ENCODE measurements around the gene IFT88. TPM values are rescaled to one million over a fixed set of nuclear protein-coding genes. Genes with fewer than 3 reads are reported as not detected.

IFT88 gene
- polyA plus RNA-seq, 3 donors = 2.9 to 4.5 (median 4.1) TPM

DNA sequence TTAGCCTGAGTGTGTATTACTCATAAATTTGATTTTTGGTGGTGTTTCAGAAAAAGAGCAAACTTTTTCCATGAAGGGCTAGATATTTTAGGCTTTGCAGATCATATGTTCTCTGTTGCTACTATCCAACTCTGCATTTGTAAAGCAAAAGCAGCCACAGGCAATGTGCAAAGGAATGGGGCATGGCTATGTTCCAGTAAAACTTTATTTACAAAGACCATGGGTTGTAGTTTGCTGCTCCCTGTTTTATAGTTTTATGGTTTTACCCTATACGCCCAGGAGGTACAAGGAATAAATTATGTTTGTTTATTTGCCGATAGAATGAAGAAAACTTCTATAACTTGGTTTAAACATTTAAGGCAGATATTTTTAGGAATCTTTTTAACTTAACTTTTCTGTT is 23.6 kb downstream of the IFT88 start:
- H3K4me2 ChIP-seq (replicated peaks; ENCODE audit: extremely low read depth, low read length, poor library complexity, severe bottlenecking) = no peak overlapping the region
- DNase-seq = no peak
- intact Hi-C loops (cut with micrococcal nuclease) = no loop called here
- Mint-ChIP-seq H3K36me3 (peaks cover 13 to 18% of the 10 kb centered on the region in 2 donors), H3K4me3 (no peak overlapping the region), H3K9me3 (peaks cover 0 to 6% (median 1%) of the 10 kb centered on the region in 7 donors), H3K27ac (no peak overlapping the region), H3K27me3 (ENCODE audit: low read depth in 3 of 3) (peaks cover 0 to 1% (median 0%) of the 10 kb centered on the region in 3 donors), H3K4me1 (no peaks in the 10 kb centered on the region)
- H3K27me3 ChIP-seq (ENCODE audit: control insufficient read depth in 2 of 2, insufficient read depth in 2 of 2, low read length in 2 of 2) = no peaks in the 10 kb centered on the region
- peaks cover 0 to 3% of the 10 kb centered on the region in 2 donors for H3K36me3 ChIP-seq (replicated peaks in 1 of 2; ENCODE audit: control insufficient read depth in 1 of 2, insufficient read depth in 2 of 2, low read length in 2 of 2)
- H3K4me1 ChIP-seq (ENCODE audit: control insufficient read depth in 1 of 2, insufficient read depth in 2 of 2, low read length in 2 of 2) = no peaks in the 10 kb centered on the region
- WGBS (ENCODE audit: insufficient coverage) = no CpG with 5 or more reads among the region's 2 CpGs
- no peaks in the 10 kb centered on the region for H3K79me2 ChIP-seq (ENCODE audit: insufficient read depth, low read length)
- no peak overlapping the region for H2AFZ ChIP-seq (ENCODE audit: insufficient read depth, low read depth, low read length, poor library complexity, severe bottlenecking)
- TF ChIP-seq, protein P1, sequence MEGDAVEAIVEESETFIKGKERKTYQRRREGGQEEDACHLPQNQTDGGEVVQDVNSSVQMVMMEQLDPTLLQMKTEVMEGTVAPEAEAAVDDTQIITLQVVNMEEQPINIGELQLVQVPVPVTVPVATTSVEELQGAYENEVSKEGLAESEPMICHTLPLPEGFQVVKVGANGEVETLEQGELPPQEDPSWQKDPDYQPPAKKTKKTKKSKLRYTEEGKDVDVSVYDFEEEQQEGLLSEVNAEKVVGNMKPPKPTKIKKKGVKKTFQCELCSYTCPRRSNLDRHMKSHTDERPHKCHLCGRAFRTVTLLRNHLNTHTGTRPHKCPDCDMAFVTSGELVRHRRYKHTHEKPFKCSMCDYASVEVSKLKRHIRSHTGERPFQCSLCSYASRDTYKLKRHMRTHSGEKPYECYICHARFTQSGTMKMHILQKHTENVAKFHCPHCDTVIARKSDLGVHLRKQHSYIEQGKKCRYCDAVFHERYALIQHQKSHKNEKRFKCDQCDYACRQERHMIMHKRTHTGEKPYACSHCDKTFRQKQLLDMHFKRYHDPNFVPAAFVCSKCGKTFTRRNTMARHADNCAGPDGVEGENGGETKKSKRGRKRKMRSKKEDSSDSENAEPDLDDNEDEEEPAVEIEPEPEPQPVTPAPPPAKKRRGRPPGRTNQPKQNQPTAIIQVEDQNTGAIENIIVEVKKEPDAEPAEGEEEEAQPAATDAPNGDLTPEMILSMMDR (IDR thresholded peaks at IDR 0.05) = no peak
- H3K4me3 ChIP-seq (replicated peaks in 1 of 3; ENCODE audit: low read depth in 2 of 3, low read length in 3 of 3) = no peak overlapping the region
- H3K9me3 ChIP-seq (replicated peaks in 1 of 2; ENCODE audit: control insufficient read depth in 1 of 2, insufficient read depth in 1 of 2, low read length in 2 of 2) = peaks cover under 1 to 3% of the 10 kb centered on the region in 2 donors
- H3K9ac ChIP-seq (ENCODE audit: insufficient read depth, low read length, poor library complexity, severe bottlenecking) = no peak overlapping the region
- no peaks in the 10 kb centered on the region for H4K20me1 ChIP-seq (ENCODE audit: insufficient read depth, low read length)
- no peak overlapping the region for H3K27ac ChIP-seq (ENCODE audit: low read depth in 1 of 2, low read length in 2 of 2)

DNA sequence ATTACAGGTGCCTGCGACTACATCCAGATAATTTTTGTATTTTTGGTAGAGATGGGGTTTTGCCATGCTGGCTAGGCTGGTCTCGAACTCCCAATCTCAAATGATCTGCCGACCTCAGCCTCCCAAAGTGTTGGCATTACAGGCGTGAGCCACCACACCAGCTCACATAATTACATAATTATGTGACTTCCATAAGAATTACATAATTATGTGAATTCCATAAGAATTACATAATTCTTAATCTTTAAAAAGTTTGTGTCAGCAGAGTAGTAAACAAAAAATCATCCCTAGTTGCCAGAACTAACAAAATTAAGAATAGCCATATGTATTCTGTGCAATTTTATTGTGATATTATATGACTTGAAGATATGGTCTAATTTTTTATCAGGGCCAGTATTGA is 25.6 kb downstream of the IFT88 start:
- WGBS (ENCODE audit: insufficient coverage) = no CpG with 5 or more reads among the region's 4 CpGs
- H3K27me3 Mint-ChIP-seq (ENCODE audit: low read depth in 3 of 3) = no peaks in the 10 kb centered on the region
- no peak overlapping the region for H3K4me3 ChIP-seq (replicated peaks in 1 of 3; ENCODE audit: low read depth in 2 of 3, low read length in 3 of 3)
- no peak overlapping the region for H2AFZ ChIP-seq (ENCODE audit: insufficient read depth, low read depth, low read length, poor library complexity, severe bottlenecking)
- H3K27ac Mint-ChIP-seq = no peak overlapping the region
- intact Hi-C loops (cut with micrococcal nuclease) = no loop called here
- H3K4me2 ChIP-seq (replicated peaks; ENCODE audit: extremely low read depth, low read length, poor library complexity, severe bottlenecking) = no peak overlapping the region
- no peaks in the 10 kb centered on the region for H3K79me2 ChIP-seq (ENCODE audit: insufficient read depth, low read length)
- H3K4me1 ChIP-seq (ENCODE audit: control insufficient read depth in 1 of 2, insufficient read depth in 2 of 2, low read length in 2 of 2) = no peaks in the 10 kb centered on the region
- no peaks in the 10 kb centered on the region for H3K36me3 ChIP-seq (replicated peaks in 1 of 2; ENCODE audit: control insufficient read depth in 1 of 2, insufficient read depth in 2 of 2, low read length in 2 of 2)
- no peaks in the 10 kb centered on the region for H3K4me1 Mint-ChIP-seq
- H3K27me3 ChIP-seq (ENCODE audit: control insufficient read depth in 2 of 2, insufficient read depth in 2 of 2, low read length in 2 of 2) = no peaks in the 10 kb centered on the region
- peaks cover 9 to 10% of the 10 kb centered on the region in 2 donors for H3K36me3 Mint-ChIP-seq
- peak in 1 of 3 donors; percentile 29 for DNase-seq
- H3K27ac ChIP-seq (ENCODE audit: low read depth in 1 of 2, low read length in 2 of 2) = no peak overlapping the region
- no peaks in the 10 kb centered on the region for H4K20me1 ChIP-seq (ENCODE audit: insufficient read depth, low read length)
- H3K4me3 Mint-ChIP-seq = no peak overlapping the region
- no peak overlapping the region for H3K9ac ChIP-seq (ENCODE audit: insufficient read depth, low read length, poor library complexity, severe bottlenecking)
- H3K9me3 ChIP-seq (replicated peaks in 1 of 2; ENCODE audit: control insufficient read depth in 1 of 2, insufficient read depth in 1 of 2, low read length in 2 of 2) = no peaks in the 10 kb centered on the region
- H3K9me3 Mint-ChIP-seq = peaks cover 0 to 2% (median 0%) of the 10 kb centered on the region in 7 donors
- TF ChIP-seq, protein P1 (IDR thresholded peaks at IDR 0.05) = no peak
